GM19395 (cell line): ENCODE measurements around the gene CELA2B.
"Not testable (repeated sequence)": the region's sequence is repeated elsewhere in the genome, so short reads cannot be mapped to it uniquely, and the experiment has no call there.

Experiments used
- ATAC-seq: cut with Tn5 transposase; IDR thresholded peaks from one replicate; pipeline ENCODE4 v1.9.1; 2021; ENCODE audit warnings: mild to moderate bottlenecking, moderate library complexity; ENCODE audit not compliant: unreplicated experiment

CELA2B gene

GRCh38 chr1:15475752-15476314 lies at the start of gene CELA2B:
CELA2B (plus strand) TSS chr1:15476104; CDS start chr1:15476126, 22 bp downstream.
- ATAC-seq: no peak

GRCh38 chr1:15426492-15427279 lies 49.2 kb upstream of the CELA2B start:
- ATAC-seq: no peak

GRCh38 chr1:15427280-15427666 lies 48.6 kb upstream of the CELA2B start:
- no peak for ATAC-seq

GRCh38 chr1:15428252-15428651 lies 47.7 kb upstream of the CELA2B start:
- ATAC-seq: not testable (repeated sequence)

GRCh38 chr1:15428815-15429435 lies 47.0 kb upstream of the CELA2B start:
- no peak for ATAC-seq

- ATAC-seq: no peak
Measured at GRCh38 chr1:15429701-15430149, 46.2 kb upstream of the CELA2B start.

GRCh38 chr1:15430787-15431570 lies 44.9 kb upstream of the CELA2B start:
- no peak for ATAC-seq

GRCh38 chr1:15431571-15431948 lies 44.3 kb upstream of the CELA2B start:
- no peak for ATAC-seq

- no peak for ATAC-seq
Measured at GRCh38 chr1:15432324-15432723, 43.6 kb upstream of the CELA2B start.

- ATAC-seq: no peak
Measured at GRCh38 chr1:15433471-15433870, 42.4 kb upstream of the CELA2B start.

- not testable (repeated sequence) for ATAC-seq
Measured at GRCh38 chr1:15434739-15435138, 41.2 kb upstream of the CELA2B start.

- ATAC-seq: no peak
Measured at GRCh38 chr1:15435239-15436077, 40.4 kb upstream of the CELA2B start.

GRCh38 chr1:15436881-15437442 lies 38.9 kb upstream of the CELA2B start:
- no peak for ATAC-seq

- no peak for ATAC-seq
Measured at GRCh38 chr1:15439325-15439724, 36.6 kb upstream of the CELA2B start.

- ATAC-seq: no peak
Measured at GRCh38 chr1:15440357-15440756, 35.5 kb upstream of the CELA2B start.

- no peak for ATAC-seq
Measured at GRCh38 chr1:15441247-15441646, 34.7 kb upstream of the CELA2B start.

GRCh38 chr1:15442119-15442518 lies 33.8 kb upstream of the CELA2B start:
- ATAC-seq: no peak

GRCh38 chr1:15442759-15443158 lies 33.1 kb upstream of the CELA2B start:
- no peak for ATAC-seq

- ATAC-seq: no peak
Measured at GRCh38 chr1:15443281-15443680, 32.6 kb upstream of the CELA2B start.
